Upper lobe of left lung (tissue), 6 donors: ENCODE data around the gene SAV1. TPM values are rescaled to one million over a fixed set of nuclear protein-coding genes. Genes with fewer than 3 reads are reported as not detected.

Experiments
- ATAC-seq, 2 donors: fragments of 200-7000 bp; cut with Tn5 transposase; one replicate each; pipeline ENCODE4 v1.9.1; 2022; ENCODE audit warnings: mild to moderate bottlenecking in 2 of 2, moderate library complexity in 2 of 2; ENCODE audit not compliant: low FRiP score in 2 of 2
- DNase-seq, 2 donors: peaks; one replicate each; pipeline ENCODE4 v3.0.0-alpha.2; 2019 to 2020
- H3K27ac ChIP-seq, 4 donors: fragments of 200-600 bp; sonication (generic); one replicate each; pipeline ENCODE4 v1.5.1; 2016 to 2019
- H3K27me3 ChIP-seq, 4 donors: fragments of 200-600 bp; sonication (generic); one replicate each; pipeline ENCODE4 v1.5.1; 2017 to 2019
- H3K36me3 ChIP-seq, 4 donors: fragments of 200-600 bp; sonication (generic); one replicate each; pipeline ENCODE4 v1.5.1; 2016 to 2019
- H3K4me1 ChIP-seq, 4 donors: fragments of 200-600 bp; sonication (generic); one replicate each; pipeline ENCODE4 v1.5.1; 2018 to 2019
- H3K4me3 ChIP-seq, 4 donors: fragments of 200-600 bp; sonication (generic); one replicate each; pipeline ENCODE4 v1.5.1; 2017 to 2019; ENCODE audit warnings: mild to moderate bottlenecking in 2 of 4, moderate library complexity in 1 of 4
- H3K9me3 ChIP-seq, 4 donors: fragments of 200-600 bp; sonication (generic); one replicate each; pipeline ENCODE4 v1.5.1; 2018 to 2019
- EP300 ChIP-seq, 4 donors: sonication (generic); formaldehyde crosslinking; IDR thresholded peaks; one replicate each; pipeline ENCODE4 v1.5.1; 2017; ENCODE audit warnings: antibody characterized with exemption in 4 of 4, control low read depth in 2 of 4
- POLR2A ChIP-seq, 4 donors: fragments of 450-650 bp; IDR thresholded peaks; one replicate each; pipeline ENCODE4 v1.5.1; 2016 to 2017; ENCODE audit warnings: antibody characterized with exemption in 4 of 4, mild to moderate bottlenecking in 2 of 4
- POLR2AphosphoS5 ChIP-seq, 2 donors: sonication (generic); formaldehyde crosslinking; IDR thresholded peaks; one replicate each; pipeline ENCODE4 v1.5.1; 2017; ENCODE audit warnings: antibody characterized with exemption in 2 of 2
- WGBS, 2 donors: methylation state at CpG; one replicate each; pipeline ENCODE4 v1.1.5; 2017 to 2018; 5-methylcytosine and 5-hydroxymethylcytosine counted together
- total RNA-seq, 6 donors: library from RNA; depleted of rRNA in 4 of 6; stranded (reverse); fragments of >200 nt in 4 of 6; gene quantifications; one replicate each; pipeline versions ENCODE4 v1.1.0 to v1.2.1, GENCODE V29; 2016 to 2021
- TF ChIP-seq, protein P1 (sequence below), 6 experiments: fragments of 450-650 bp in 4 of 6; fragments of 200-600 bp in 2 of 6; sonication (generic) in 2 of 6; IDR thresholded peaks; one replicate each; pipeline ENCODE4 v1.5.1; 2016 to 2019; ENCODE audit warnings: antibody characterized with exemption in 6 of 6
- donor health status: DM: no; HTN: no; CAD: no; lungs with moderate emphysema.
- donor health status: DM: no; HTN: yes; CAD: no; lungs with severe emphysema.

The SAV1 gene
- total RNA-seq, 6 donors from 2014 or later: 29.3 to 63.9 (median 34.3) TPM

- TF ChIP-seq EP300 (IDR thresholded peaks at IDR 0.05): no peak
- TF ChIP-seq, protein P1, sequence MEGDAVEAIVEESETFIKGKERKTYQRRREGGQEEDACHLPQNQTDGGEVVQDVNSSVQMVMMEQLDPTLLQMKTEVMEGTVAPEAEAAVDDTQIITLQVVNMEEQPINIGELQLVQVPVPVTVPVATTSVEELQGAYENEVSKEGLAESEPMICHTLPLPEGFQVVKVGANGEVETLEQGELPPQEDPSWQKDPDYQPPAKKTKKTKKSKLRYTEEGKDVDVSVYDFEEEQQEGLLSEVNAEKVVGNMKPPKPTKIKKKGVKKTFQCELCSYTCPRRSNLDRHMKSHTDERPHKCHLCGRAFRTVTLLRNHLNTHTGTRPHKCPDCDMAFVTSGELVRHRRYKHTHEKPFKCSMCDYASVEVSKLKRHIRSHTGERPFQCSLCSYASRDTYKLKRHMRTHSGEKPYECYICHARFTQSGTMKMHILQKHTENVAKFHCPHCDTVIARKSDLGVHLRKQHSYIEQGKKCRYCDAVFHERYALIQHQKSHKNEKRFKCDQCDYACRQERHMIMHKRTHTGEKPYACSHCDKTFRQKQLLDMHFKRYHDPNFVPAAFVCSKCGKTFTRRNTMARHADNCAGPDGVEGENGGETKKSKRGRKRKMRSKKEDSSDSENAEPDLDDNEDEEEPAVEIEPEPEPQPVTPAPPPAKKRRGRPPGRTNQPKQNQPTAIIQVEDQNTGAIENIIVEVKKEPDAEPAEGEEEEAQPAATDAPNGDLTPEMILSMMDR (IDR thresholded peaks at IDR 0.05): no peak
- TF ChIP-seq POLR2AphosphoS5 (IDR thresholded peaks at IDR 0.05): no peak
- TF ChIP-seq POLR2A (IDR thresholded peaks at IDR 0.05): no peak
- Histone ChIP-seq H3K36me3 (peaks cover 0 to 12% (median 0%) of the 10 kb centered on the region in 4 donors), H3K9me3 (no peaks in the 10 kb centered on the region), H3K27me3 (no peaks in the 10 kb centered on the region), H3K4me1 (peaks cover 13 to 37% (median 22%) of the 10 kb centered on the region in 4 donors), H3K4me3 (peak overlapping the region in 2 of 4 donors; percentile 8 to 9), H3K27ac (peak overlapping the region in 3 of 4 donors; percentile 48 to 69 (median 59))
- ATAC-seq (peak in 1 of 2 donors; percentile 39), DNase-seq (peak in 1 of 2 donors; percentile 40)
- WGBS, 2 donors: 31 to 32% methylated on average over 6 of the region's 6 CpGs
Observed at GRCh38 chr14:50658203-50658602, 9.9 kb downstream of the SAV1 start.

- no peak for TF ChIP-seq EP300 (IDR thresholded peaks at IDR 0.05)
- TF ChIP-seq, protein P1 (IDR thresholded peaks at IDR 0.05): no peak
- no peak for TF ChIP-seq POLR2AphosphoS5 (IDR thresholded peaks at IDR 0.05)
- no peak for TF ChIP-seq POLR2A (IDR thresholded peaks at IDR 0.05)
- DNase-seq (no peak), ATAC-seq (peak in 1 of 2 donors; percentile 29)
- Histone ChIP-seq H3K4me3 (peak overlapping the region in 2 of 4 donors; percentile 8 to 9), H3K36me3 (peaks cover 0 to 12% (median 0%) of the 10 kb centered on the region in 4 donors), H3K4me1 (peaks cover 13 to 36% (median 22%) of the 10 kb centered on the region in 4 donors), H3K9me3 (no peaks in the 10 kb centered on the region), H3K27me3 (no peaks in the 10 kb centered on the region), H3K27ac (peak overlapping the region in 3 of 4 donors; percentile 48 to 69 (median 59))
- 37 to 40% methylated on average over 2 of the region's 2 CpGs for WGBS, 2 donors
Observed at GRCh38 chr14:50657753-50658152, 10.4 kb downstream of the SAV1 start.

- TF ChIP-seq POLR2AphosphoS5 (IDR thresholded peaks at IDR 0.05) (no peak), POLR2A (IDR thresholded peaks at IDR 0.05) (no peak), EP300 (IDR thresholded peaks at IDR 0.05) (no peak)
- TF ChIP-seq, protein P1 (IDR thresholded peaks at IDR 0.05): no peak
- Histone ChIP-seq H3K4me3 (no peak overlapping the region), H3K36me3 (peaks cover 0 to 12% (median 0%) of the 10 kb centered on the region in 4 donors), H3K4me1 (peaks cover 13 to 36% (median 22%) of the 10 kb centered on the region in 4 donors), H3K9me3 (no peaks in the 10 kb centered on the region), H3K27me3 (no peaks in the 10 kb centered on the region), H3K27ac (no peak overlapping the region)
- DNase-seq: no peak
- WGBS, 2 donors: 92 to 97% methylated on average over 6 of the region's 6 CpGs
- no peak for ATAC-seq
Observed at GRCh38 chr14:50656776-50657175, 11.3 kb downstream of the SAV1 start.

- ATAC-seq (no peak), DNase-seq (no peak)
- H3K36me3 ChIP-seq: peaks cover 0 to 2% (median 0%) of the 10 kb centered on the region in 4 donors
- H3K9me3 ChIP-seq: no peaks in the 10 kb centered on the region
- H3K4me3 ChIP-seq: no peak overlapping the region
- H3K27me3 ChIP-seq: no peaks in the 10 kb centered on the region
- peaks cover 0 to 12% (median 0%) of the 10 kb centered on the region in 4 donors for H3K4me1 ChIP-seq
- TF ChIP-seq, protein P1 (IDR thresholded peaks at IDR 0.05): no peak
- no peak for TF ChIP-seq POLR2A (IDR thresholded peaks at IDR 0.05)
- no peak overlapping the region for H3K27ac ChIP-seq
Observed at GRCh38 chr14:50649691-50650090, 18.4 kb downstream of the SAV1 start.

DNA sequence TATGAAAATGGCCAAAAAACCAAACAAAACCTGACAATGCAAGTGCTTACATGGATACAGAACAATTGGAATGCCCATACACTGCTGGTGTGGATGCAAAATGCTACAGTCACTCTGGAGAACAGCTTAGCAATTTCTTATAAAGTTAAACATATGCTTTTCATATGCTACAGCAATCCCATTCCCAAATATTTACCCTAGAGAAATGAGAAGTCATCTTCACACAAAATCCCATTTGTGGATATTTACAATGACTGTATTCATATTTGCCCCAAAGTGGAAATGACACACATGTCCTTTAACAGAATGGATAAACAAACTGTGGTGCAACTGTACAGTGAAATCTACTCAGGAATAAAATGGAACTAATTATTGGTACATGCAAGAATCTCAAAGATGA is 20.4 kb downstream of the SAV1 start:
- H3K27me3 ChIP-seq: no peaks in the 10 kb centered on the region
- no peak overlapping the region for H3K27ac ChIP-seq
- peaks cover 0 to 15% (median 0%) of the 10 kb centered on the region in 4 donors for H3K4me1 ChIP-seq
- no peaks in the 10 kb centered on the region for H3K9me3 ChIP-seq
- TF ChIP-seq, protein P1 (IDR thresholded peaks at IDR 0.05): no peak
- TF ChIP-seq POLR2AphosphoS5 (IDR thresholded peaks at IDR 0.05): no peak
- no peak for TF ChIP-seq EP300 (IDR thresholded peaks at IDR 0.05)
- no peak for TF ChIP-seq POLR2A (IDR thresholded peaks at IDR 0.05)
- DNase-seq: no peak
- H3K4me3 ChIP-seq: no peak overlapping the region
- ATAC-seq: no peak
- peaks cover 0 to 13% (median 0%) of the 10 kb centered on the region in 4 donors for H3K36me3 ChIP-seq
